GM18520 (cell line): ENCODE results near the gene EIF5AL1.
"Not testable (repeated sequence)": the region's sequence is repeated elsewhere in the genome, so short reads cannot be mapped to it uniquely, and the experiment has no call there.

Experiments
- ATAC-seq: cut with Tn5 transposase; IDR thresholded peaks from one replicate; pipeline ENCODE4 v1.9.1; 2021; ENCODE audit not compliant: unreplicated experiment

EIF5AL1 gene

DNA sequence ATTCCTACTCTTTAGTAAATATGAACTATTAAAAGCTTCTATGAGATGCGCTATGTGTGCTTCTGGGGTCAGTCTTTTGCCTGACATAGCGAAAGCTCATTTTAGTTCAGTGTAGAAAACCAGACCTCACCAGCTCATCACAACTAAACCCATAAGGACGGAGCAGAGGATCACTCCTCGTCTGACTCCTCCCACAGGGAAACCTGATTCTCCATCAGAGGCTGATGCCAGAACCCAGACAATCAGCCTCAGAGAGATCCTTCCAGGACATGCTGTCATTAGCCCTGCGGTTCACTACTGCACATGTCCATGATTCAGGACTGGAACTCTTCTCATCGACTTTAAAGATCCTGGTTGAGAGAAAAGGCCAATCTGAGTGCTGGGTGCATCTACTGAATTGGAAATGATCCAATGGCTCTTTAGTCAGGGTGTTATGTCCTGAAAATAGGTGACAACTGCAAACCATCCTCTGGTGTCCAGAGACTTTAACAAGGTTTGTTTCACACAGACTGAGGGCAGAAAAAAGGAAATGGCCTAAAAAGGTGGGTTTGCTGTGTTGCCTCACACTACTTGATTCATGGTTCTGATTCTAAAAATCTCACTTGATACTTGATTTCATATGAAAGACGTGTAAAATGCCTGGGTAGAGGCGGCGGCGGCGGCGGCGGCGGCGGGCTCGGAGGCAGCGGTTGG is at the start of gene EIF5AL1:
Gene EIF5AL1, plus strand, starts transcription at position 643 of the 693 bp plus-strand sequence. CDS start 117 bp downstream, outside the sequence.
- not testable (repeated sequence) for ATAC-seq

DNA sequence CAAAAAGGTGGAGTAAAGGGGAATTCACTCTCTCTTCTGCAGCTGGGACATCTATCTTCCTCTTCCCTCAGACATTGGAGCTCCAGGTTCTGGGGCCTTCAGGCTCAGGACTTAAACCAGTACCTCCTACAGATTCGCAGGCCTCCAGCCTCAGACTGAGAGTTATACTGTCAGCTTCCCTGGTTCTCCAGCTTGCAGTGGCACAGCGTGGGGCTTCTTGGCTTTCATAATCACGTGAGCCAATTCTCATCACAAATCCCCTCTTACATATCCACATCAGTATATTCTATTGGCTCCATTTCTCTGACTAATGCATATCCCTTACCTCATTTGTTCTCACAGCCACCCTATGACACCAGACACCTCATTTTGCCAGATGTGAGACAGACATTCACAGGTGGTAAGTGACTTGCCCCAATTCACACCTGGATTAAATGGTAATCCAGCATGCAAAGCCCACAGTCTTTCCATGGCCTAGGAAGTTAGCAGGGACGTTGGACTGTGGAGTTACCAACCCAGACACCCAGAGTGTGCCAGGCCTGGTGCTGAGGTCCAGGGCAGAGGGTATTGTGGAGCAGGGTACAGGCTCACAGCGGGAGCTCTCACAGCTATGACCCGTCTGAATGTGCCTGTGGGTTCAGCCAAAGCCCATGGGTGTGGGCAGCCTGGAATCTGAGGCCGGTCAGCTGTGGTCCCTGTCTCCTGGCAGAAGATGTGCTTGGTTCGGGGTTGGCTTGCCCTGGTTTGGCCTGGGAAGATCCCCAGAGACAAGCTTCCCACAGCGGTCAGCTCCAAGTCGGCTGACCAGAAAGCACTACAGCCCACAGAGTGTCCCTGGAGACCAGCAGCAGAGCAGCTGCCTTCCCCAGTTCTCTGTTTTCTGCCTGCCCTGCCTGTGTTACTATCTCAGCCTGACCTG is 48.5 kb upstream of the EIF5AL1 start:
- no peak for ATAC-seq

DNA sequence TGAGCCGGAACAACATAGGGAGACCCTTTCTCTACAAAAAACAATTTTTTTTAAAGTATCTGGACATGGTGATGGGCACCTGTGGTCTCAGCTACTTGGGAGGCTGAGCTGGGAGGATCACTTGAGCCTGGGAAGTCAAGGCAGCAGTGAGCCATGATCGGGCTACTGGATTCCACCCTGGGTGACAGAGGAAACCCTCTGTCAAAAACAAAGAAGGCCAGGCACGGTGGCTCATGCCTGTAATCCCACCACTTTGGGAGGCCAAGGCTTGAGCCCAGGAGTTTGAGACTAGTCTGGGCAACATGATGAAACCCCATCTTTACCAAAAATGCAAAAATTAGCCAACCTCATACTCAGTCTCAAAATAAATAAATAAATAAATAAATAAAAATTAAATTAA is 47.0 kb upstream of the EIF5AL1 start:
- ATAC-seq: no peak

DNA sequence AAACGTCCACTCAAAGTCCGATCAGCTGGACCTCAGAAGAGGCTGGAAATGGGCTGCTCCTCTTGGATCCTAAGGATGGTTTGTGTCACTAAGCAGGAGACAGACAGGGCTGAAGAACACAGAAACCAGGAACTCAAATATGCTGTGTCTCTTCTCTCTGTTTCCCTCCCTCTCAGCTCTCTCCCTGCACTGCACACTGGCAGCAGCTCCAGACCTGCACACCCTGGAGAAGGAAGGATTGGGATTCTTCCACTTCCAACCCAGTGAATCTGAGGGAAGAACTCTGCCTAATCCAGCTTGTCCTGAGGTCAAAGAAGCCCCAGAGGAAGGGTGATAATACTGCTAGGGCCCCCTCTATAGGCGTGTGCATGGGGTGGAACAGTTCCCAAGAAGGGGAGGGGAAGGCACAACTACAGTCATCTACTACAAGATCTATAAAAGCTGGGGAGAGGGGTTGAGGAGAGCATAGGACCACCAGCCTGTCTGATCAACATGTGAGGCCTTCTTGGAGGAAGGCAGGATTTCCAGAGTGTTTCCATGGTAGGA is 44.2 kb upstream of the EIF5AL1 start:
- ATAC-seq: no peak

DNA sequence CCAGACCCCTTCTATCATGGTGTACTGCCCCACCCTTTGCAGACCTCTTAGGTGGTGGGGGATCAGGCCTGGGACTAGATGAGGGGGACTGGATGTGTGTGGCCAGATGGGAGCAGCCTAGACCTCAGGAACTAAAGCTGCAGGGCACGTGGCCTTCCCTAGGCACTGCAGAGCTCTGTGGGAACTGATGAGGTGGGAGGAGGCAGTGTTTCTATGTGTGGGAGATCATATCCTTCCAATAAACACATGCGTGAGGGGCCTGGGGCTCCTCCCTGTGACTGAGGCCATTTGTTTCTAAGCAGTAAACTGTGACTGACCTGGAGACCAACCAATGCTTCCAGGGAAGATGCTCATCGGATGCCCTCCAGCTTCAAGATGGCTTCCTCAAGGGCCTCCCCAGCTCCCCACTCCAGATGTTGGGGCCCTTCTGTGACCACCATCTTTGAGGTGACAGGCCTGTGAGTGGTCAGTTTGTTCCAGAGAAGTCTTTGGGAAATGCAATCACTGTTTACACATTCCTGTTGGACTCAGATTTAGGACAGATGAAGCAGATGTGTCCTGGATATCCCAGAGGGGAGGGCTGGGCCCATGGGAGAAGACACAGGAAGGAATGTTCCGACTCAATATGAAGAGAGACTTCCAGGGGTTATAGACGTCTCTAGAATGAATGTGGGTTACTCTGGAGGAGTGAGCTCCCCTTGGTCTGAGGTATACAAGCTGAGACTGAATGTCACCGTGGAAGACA is 43.3 kb upstream of the EIF5AL1 start:
- ATAC-seq: no peak

DNA sequence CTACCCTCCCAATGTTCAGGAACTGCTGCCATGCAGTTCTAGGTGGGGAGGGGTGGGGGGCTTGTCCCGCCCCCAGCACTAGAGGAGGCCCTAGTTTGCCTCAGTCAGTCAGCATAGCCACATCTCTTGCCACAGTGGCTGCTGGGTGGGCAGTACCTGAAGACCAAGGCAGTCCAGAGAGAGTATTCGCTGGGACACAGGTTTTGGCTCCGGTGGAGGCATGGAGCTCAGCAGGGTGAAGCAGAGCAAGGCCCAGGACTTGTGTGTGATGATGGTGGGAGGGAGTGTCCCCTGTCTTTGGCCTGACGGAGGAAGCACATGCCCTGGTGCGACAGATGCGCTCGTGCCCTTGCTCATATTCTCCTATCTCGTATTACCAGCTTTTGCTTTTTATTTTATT is 42.2 kb upstream of the EIF5AL1 start:
- no peak for ATAC-seq

DNA sequence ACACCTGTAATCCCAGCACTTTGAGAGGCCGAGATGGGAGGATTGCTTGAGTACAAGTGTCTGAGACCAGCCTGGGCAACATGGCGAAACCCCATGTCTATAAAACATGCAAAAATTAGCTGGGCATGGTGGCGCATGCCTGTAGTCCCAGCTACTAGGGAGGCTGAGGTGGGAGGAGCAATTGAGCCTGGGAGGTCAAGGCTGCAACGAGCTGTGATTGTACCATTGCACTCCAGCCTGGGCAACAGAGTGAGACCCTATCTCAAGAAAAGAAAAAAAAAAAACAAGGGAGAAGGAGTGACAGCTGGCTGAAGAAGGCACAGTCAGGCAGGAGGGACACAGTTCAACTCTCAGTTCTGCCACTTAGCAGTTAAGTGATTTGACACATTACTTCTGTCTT is 40.6 kb upstream of the EIF5AL1 start:
- ATAC-seq: no peak

DNA sequence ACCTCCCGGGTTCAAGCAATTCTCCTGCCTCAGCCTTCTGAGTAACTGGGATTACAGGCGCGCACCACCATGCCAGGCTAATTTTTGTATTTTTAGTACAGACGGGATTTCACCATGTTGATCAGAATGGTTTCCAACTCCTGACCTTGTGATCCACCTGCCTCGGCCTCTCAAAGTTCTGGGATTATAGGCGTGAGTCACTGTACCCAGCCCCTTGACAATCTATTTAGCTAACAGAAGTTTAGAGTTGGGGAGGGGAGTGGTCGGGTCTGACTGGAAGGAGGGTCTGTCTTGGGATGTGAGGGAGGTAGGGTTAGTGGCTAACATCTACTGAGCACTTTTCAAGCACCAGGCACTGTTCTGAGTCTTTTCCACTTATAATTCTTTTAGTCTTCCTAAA is 39.9 kb upstream of the EIF5AL1 start:
- no peak for ATAC-seq

DNA sequence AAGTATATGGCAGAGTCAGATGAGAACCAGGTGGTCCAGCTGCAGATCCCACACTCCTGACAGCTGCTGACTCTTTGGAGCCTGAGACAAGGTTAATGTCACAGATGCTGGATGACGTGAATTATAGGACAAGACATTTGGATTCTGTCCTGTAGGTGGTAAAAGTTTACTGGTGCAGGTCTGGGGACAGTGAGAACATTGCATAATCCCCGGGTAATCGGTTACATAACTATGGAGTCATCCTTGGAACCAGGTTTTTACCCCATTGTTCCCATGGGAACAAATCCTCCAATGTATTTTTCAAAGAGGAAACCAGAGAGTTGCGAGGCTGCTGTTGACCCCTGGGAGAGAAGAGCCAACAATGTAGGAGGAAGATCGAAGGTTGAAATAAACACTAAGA is 39.4 kb upstream of the EIF5AL1 start:
- no peak for ATAC-seq

DNA sequence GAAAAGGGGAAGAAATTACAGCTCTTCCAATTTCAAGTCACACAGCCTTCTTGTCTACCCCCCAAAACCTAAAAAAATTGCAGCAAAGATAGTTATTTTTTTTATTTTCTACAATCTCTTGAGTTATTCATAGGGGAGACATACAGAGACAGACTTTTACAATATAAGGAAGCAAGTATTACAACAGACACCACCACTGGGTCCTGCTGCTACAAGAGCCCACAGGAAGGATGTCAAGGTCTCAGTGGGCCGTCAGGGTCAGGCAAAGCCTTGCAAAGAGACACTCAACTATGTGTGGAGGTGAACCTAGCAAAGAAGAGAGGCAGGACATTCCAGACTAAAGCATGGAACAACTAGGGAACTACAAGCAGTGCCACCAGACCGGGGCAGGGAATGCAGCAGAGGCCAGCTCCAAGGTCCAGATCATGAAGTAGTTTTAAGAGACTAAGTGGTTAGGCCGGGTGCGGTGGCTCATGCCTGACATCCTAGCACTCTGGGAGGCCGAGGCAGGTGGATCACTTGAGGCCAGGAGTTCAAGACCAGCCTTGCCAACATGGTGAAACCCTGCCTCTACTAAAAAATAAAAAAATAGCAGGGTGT is 38.7 kb upstream of the EIF5AL1 start:
- ATAC-seq: no peak

DNA sequence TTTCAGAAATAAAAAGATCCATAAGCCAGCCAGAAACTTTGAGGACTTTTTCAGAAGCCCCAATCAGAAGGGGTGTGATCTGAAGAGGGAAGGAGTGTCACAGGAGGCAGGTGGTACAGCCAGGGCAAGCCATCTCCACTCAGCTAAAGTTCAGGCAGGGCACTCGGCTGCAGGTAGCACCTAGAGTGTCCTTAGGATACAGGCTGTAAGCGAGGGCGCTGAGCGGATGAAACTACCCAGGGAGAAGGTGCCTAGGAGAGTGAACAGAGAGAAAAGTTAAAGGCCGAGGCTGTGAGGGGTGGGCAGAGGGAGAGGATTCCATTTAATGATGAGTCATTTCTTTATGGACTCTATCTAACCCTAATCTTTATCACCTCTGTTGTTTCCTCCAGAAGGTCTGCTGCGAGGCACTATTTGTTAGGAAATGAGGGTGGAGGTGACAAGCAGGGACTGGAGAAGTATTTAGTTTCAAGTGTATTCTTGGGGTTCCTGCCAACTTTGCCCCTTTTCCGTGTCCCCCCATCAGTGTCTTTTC is 37.1 kb upstream of the EIF5AL1 start:
- no peak for ATAC-seq

DNA sequence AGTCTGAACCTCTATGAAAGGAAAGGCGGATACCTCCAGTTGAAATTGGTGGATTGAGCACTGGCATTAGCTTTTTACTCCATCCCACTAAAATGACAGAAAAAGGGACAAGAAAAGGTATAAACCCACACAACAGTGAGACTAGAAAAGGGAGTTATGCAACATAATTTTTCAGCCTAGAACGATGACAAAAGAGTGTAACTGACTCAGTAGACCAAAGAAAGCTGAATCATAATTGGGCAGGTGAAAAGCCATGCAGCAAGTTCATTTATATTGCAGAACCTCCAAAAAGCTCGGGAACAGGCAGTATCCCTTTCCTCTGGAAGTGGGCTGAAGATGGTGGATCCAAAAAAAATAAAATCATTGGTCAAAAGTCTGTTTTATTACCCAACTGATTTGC is 36.5 kb upstream of the EIF5AL1 start:
- no peak for ATAC-seq

DNA sequence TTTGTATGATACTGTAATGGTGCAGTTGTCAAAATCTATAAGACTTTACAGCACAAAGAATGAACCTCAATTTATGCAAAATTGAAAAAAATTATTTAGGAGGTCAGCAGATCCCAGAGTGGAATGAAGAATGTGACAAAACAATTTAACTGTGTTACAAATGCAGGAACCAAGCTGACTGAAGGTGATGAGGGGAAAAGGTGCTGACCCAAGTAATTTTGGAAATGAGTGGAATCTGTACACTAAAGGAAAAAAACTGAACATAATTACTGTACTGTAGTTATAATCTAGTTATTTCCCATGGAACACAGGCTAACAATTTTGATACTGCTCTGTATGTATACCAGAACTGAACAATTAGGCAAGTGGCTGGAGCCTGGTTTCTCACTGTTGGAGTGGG is 35.7 kb upstream of the EIF5AL1 start:
- ATAC-seq: no peak

DNA sequence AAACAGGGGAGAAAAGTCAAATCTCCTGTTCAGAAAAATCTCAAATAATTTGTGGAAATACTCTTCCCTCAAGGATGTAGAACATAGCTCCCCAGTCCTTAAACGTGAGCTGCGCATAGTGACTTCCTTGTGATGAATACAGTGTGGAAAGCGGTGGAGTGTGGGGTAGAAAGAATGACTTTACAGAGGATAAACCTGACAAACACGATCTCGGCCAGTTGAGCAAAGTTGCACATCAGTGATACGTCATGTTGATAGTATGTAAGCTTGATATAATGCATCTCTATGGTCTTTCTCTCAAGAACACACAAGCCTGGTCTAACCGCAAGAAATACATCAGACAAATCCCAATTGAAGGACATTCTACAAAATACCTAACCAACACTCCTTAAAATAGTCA is 34.9 kb upstream of the EIF5AL1 start:
- no peak for ATAC-seq

DNA sequence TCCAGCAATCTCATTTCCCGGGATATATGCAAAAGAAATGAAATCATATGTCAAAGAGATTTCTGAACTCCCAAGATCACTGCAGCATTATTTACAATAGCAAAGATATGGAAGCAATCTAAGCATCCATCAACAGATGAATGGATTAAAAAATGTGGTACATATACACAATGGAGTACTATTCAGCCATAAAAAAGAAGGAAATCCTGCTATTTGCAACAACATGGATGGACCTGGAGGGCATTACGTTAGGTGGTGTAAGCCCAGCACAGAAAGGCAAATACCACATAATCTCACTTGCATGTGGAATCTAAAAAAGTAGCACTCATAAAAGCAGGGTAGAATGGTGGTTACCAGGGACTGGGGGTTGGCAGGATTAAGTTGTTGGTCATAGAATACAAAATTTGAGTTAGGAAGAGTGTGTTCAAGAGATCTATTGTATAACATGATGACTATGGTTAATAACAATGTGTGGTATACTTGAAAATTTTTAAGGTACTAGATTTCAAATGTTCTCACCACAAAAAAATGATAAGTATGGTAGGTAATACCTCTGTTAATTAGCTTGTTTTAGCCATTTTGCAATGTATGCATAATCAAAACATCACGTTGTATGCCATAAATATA is 32.9 kb upstream of the EIF5AL1 start:
- ATAC-seq: no peak

DNA sequence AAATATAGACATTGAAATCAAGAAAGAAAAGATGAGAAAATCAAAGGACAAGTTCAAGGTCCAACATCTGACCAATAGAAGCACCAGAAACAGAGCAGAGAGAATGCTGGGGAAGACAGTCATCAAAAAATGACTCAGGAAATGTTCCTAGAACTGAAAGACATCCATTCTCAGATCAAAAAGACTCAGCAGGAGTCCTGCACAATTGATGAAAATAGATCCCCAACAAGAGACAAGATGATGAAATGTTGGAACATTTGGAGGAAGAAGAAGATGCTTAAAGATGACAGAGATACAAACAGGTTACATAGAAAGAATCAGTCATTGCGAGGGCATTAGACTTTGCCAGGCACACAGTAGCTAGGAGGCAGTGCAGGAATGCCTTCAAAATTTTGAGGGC is 30.0 kb upstream of the EIF5AL1 start:
- ATAC-seq: no peak

DNA sequence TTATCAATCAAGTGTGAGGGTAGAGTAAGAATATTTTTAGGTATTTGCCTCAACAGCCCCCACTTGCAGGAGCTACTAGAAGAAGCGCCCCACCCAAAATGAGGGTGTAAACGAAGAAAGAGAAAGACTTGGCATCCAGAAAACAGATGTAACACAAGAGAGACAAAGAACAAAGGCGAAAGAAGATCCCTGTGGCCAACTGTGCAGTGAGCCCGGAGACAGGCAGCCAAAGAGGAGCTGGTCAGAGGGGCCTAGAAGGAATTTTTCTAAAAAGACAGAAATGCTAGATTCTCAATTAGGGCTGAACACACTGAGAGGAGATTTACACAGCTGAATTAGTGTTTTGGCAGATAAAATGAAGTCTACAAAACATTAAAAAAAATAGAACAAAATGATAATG is 29.6 kb upstream of the EIF5AL1 start:
- ATAC-seq: no peak

DNA sequence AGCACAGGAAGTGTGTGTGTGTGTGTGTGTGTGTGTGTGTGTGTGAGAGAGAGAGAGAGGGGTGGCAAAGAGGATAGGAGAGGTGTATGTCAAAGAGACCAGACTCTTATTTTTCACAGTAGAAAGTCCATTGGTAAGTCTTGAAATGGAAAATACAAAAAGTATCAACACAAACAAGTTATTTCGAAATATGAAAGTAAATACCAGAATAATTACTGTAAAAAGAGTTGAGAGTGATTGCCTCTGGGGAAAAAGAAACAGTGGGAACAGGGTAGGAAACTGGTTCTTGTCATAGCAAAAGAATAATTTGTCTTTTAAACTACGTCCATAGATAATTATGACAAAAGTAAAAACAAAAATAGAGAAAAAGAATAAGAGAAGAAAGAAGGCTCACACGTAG is 29.0 kb upstream of the EIF5AL1 start:
- ATAC-seq: no peak

DNA sequence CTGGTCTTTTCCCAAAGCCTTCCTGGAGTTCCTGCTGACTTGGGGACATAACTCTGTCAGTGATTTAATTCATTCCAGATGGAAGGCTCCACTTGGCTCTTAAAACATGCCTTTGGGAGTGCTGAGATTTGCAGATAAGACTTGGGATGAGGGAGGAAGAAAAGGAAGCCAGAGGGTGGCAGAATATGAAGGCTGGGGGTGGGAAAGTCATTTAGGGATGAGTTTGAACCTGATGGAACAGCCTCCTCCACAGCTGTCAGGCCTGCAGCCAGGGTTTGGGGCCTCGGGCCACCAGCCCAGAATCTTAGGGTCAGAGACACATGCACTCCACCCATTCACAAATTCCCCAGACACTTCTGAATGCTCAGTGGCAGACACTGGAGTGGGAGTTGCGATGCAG is 28.4 kb upstream of the EIF5AL1 start:
- ATAC-seq: no peak

DNA sequence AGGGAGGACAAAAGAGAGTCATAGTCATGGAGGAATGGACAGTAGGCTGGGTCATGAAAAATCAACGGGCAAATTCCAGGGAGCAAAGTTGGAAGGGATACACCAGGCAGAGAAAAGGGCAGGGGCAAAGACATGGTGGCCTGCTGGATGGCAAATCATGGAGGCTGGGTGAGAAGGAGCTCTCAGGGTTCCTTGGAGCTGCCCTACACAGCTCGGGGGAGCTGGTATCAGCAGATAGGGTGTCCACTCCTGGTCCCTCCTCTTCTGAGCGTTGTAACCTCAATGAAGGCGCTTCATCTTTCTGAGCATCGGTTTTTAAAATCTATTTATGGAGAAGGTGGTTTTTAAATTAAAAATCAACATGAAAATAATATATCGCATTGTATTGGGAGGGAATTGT is 27.9 kb upstream of the EIF5AL1 start:
- ATAC-seq: no peak
